LoVo (cell line): ENCODE measurements around the gene NSRP1.
"Not testable (repeated sequence)": the region's sequence is repeated elsewhere in the genome, so short reads cannot be mapped to it uniquely, and the experiment has no call there.

Source experiments
- DNase-seq: peaks from one replicate; pipeline ENCODE4 v3.0.0-alpha.2; 2016; ENCODE audit warnings: low spot score

NSRP1 gene

DNA sequence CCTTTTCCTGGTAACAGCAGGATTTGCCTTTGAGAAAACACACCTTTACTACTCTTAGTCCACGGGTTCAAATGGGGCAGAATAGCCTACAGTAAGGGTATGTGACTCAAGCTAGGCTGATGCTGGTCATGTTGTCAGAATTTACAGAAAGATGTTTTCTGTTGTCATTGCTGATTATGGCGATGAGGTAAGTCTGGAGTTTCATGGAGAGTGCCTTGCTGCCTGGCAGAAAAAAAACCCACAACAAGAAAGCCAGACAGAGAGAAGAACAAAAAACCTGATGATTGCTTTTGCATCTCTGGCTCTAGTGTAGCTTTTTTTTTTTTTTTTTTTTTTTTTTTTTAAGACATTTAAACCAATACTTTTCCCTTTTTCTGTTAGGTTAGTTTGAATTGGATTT lies 71.0 kb downstream of the NSRP1 start:
- no peak for DNase-seq

DNA sequence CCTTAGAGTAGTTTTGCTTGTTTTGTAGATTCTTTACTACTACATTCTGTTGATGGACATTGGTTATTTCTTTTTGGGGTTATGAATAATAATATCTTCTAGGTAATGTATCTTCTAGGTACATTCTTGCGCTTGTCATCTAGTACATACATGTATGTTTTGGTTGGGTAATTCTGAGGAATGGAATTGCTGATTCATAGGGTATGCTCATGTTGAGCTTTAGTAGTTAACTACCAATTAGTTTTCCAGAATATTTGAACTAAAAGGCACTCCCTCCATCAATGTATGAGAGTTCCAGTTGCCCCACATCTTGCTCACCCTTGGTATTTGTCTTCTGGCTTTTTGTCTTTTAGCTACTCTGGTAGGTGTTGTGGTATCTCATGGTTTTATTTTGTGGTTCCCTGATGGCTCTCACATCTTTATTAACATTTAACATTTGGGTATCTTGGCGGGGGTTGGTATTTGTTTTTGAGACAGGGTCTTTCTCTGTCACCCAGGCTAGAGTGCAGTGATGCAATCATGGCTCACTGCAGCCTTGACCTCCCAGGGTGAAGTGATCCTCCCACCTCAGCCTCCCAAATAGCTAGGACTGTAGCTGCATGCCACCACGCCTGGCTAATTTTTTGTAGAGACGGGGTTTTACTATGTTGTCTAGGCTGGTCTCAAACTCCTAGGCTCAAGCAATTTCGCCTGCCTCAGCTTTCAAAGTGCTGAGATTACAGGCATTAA lies 71.8 kb downstream of the NSRP1 start:
- DNase-seq, result no peak

GRCh38 chr17:30191072-30191471 lies 74.5 kb downstream of the NSRP1 start:
- DNase-seq, result no peak

GRCh38 chr17:30196504-30196903 lies 79.9 kb downstream of the NSRP1 start:
- DNase-seq, result no peak

- no peak for DNase-seq
These were observed 80.8 kb downstream of the NSRP1 start for GRCh38 chr17:30197416-30197815.

GRCh38 chr17:30199600-30199999 lies 83.0 kb downstream of the NSRP1 start:
- DNase-seq, result no peak

DNA sequence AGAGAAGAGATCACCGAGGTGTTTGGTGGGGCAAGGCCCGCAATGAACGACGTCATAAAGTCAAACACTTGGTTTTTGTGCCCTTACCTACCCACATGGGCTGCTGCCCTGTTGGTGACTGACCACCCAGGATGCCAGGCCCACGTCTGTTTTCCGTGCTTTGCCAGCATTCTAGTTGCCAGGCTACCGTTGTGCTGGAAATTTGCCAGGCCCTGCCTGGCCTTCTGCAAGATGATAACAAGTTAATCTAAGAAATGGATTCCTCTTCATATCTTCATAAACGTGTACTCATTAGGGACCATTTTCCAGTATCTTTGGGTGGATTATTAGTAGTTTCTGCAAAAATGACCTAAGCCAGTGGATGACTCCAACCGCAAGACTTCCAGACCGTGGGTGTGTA lies 83.5 kb downstream of the NSRP1 start:
- DNase-seq, result no peak

GRCh38 chr17:30200656-30201055 lies 84.0 kb downstream of the NSRP1 start:
- not testable (repeated sequence) for DNase-seq

DNA sequence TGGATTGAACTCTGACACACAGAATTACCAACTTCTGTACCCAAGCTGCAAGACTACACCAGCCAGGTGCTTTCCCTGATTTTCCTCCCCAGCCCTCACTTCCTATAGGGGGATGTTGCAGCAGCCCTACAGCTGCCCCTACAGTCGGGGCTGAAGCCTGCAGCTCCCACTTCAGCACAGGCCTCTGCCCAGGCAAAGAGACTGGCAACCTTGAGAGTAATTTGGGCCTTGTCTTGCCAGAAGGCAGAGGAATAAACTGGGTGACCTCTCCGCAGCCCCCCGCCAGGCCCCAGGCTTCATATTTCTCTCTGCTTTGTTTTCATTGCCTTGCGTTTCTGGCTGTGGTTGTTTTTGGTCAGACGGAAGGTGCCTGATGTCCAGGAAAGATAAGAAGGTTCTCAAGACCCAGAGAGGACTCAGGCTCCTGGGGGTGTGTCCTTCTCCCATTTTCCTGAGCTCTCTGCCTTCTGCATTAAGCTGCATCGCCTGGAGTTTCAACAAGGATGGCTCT lies 86.9 kb downstream of the NSRP1 start:
- no peak for DNase-seq

DNA sequence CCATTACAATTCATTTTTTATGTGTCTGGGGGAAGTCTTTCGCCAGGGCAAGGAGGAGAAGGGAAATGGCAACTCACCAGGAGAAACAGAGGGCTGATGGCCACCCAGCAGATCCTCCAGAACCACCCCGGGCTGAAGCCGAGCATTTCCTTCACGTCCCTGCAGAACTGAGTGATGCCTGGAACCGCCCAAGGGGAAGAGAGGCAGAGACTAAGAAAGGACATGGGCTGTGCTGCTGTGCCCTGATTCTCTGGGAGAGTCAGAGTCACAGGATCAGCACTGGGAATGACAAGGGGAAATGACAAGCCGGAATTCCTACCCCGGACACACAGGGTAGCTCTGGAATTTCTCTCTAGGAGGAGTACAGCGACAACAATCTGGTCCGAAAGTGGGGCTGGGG lies 91.0 kb downstream of the NSRP1 start:
- DNase-seq, result no peak

- DNase-seq, result no peak
These were observed 91.6 kb downstream of the NSRP1 start for GRCh38 chr17:30208214-30208613.

GRCh38 chr17:30209930-30210329 lies 93.3 kb downstream of the NSRP1 start:
- no peak for DNase-seq

DNA sequence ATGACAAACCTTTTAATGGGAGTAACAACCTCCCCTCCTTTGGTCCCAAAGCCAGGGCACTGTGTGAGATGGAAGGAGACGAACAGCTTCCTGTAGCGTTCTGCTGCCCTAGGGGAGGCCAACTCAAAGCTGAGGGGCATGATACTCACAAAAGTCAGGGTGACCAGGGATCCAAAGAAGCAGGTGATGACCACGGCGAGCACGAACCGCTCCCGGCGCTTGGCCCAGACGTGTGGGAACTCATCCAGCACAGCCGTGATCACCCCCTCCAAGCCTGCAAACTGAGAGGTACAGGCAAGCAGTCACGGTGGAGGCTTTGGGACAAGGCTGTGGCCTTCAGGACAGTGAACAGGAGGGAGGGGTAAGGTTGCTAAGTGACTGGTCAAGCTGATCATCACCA lies 93.8 kb downstream of the NSRP1 start:
- no peak for DNase-seq

DNA sequence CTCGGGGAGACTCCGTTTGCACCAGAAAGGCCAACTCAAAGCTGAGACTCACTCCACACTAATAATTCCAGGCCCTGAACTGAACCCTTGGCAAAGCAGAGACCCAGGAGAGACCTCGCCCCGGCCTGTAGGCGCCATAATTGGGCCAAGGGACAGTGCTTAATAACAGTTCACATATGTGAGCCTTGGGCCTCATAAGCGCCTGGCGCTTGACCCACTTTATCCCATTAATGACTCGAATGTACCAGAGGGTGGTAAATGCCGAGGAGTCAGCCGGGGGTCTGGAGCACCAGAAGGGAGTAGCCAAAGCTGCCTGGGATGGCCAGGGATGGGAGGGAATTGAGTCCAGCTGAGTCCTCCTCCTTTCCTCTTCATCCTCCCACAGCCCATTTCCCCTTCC lies 94.3 kb downstream of the NSRP1 start:
- DNase-seq, result no peak

- no peak for DNase-seq
These were observed 94.8 kb downstream of the NSRP1 start for GRCh38 chr17:30211371-30211770.

GRCh38 chr17:30212750-30213149 lies 96.1 kb downstream of the NSRP1 start:
- DNase-seq, result no peak

- DNase-seq, result no peak
These were observed 100.4 kb downstream of the NSRP1 start for GRCh38 chr17:30217054-30217453.

GRCh38 chr17:30217746-30218245 lies 101.2 kb downstream of the NSRP1 start:
- DNase-seq, result no peak

GRCh38 chr17:30218799-30219198 lies 102.2 kb downstream of the NSRP1 start:
- DNase-seq, result no peak

DNA sequence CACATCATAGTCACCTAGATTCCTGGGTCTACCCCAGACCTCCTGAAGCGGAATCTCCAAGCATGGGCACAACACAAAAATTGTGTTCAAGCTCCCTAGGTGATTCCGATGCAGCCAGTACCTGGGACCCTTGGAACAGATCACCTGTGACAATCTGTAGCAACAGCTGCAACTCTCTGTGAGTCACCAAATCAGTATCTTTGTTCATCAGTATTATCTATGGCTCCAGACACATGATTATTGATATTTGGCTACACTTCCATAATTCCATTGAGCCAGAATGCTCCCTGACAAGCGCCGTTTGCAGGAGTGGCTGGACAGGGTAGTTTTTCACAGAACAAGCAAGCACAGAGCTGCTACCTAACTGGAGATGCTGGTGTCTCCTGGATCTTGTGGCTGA lies 102.7 kb downstream of the NSRP1 start:
- DNase-seq, result no peak

- DNase-seq, result no peak
These were observed 103.2 kb downstream of the NSRP1 start for GRCh38 chr17:30219833-30220232.

- no peak for DNase-seq
These were observed 103.8 kb downstream of the NSRP1 start for GRCh38 chr17:30220414-30220813.

- no peak for DNase-seq
These were observed 104.7 kb downstream of the NSRP1 start for GRCh38 chr17:30221346-30221745.

DNA sequence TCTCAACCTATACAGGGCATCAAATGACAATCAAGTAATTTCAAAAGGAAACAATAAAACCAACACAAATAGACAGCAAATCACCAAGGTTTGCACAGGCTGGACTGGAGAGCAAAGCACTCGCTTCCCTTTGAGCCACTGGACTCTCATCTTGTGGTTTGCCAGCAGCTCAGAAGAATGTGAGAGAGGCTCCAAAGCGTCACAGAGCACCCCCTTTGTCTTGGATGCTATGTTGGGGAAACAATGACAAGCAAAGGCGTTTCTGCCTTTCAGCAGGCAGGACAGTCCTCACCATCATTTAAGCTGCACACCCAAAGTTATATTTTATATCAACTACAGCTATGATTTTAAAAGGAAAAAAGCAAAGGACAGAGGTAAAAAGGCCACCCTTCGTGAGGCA lies 105.6 kb downstream of the NSRP1 start:
- no peak for DNase-seq
